Subcutaneous abdominal adipose tissue (tissue), 5 donors: ENCODE results near the gene ARSA.
A peak's percentile ranks its signal among the peaks of the same experiment; 100 is the strongest.

Experiments used
- H3K27ac ChIP-seq: one replicate; pipeline ENCODE4 v1.7.0; 2013; ENCODE audit warnings: low read depth, mild to moderate bottlenecking, inconsistent platforms, low read length, moderate library complexity
- H3K27me3 ChIP-seq, 5 donors: one replicate each; pipeline ENCODE4 v1.7.0; 2013; ENCODE audit warnings: low read length in 5 of 5, inconsistent platforms in 1 of 5; ENCODE audit not compliant: control insufficient read depth in 5 of 5, insufficient read depth in 4 of 5
- H3K36me3 ChIP-seq, 5 donors: one replicate each; pipeline ENCODE4 v1.7.0; 2013; ENCODE audit warnings: low read length in 5 of 5; ENCODE audit not compliant: control insufficient read depth in 5 of 5, insufficient read depth in 5 of 5
- H3K4me1 ChIP-seq, 5 donors: one replicate each; pipeline ENCODE4 v1.7.0; 2013; ENCODE audit warnings: low read length in 5 of 5, mild to moderate bottlenecking in 3 of 5, moderate library complexity in 1 of 5; ENCODE audit not compliant: control insufficient read depth in 5 of 5, insufficient read depth in 5 of 5
- H3K4me3 ChIP-seq, 5 donors: one replicate each; pipeline ENCODE4 v1.7.0; 2013; ENCODE audit warnings: low read length in 5 of 5, low read depth in 1 of 5
- H3K9ac ChIP-seq, 5 donors: one replicate each; pipeline ENCODE4 v1.7.0; 2013; ENCODE audit warnings: low read length in 5 of 5, mild to moderate bottlenecking in 4 of 5, moderate library complexity in 3 of 5
- H3K9me3 ChIP-seq, 5 donors: one replicate each; pipeline ENCODE4 v1.7.0; 2013; ENCODE audit warnings: low read length in 5 of 5; ENCODE audit not compliant: control insufficient read depth in 5 of 5
- donor health status: healthy.
- donor health status: healthy.
- donor health status: healthy.
- donor health status: healthy.
- donor health status: healthy.

Gene ARSA

GRCh38 chr22:50627642-50628542 is at the start of gene ARSA:
Gene ARSA (minus strand): TSS chr22:50628152. CDS start chr22:50627779, 373 bp downstream.
- H3K27ac ChIP-seq: peak within 1 kb of the TSS; percentile 75
- H3K4me1 ChIP-seq: peaks cover 4 to 40% (median 27%) of the 10 kb centered on the region in 5 donors
- H3K4me3 ChIP-seq: peak within 1 kb of the TSS; percentile 74 to 96 (median 93)
- H3K9ac ChIP-seq: peak within 1 kb of the TSS; percentile 84 to 96 (median 93)
- no peaks in the 10 kb centered on the region for H3K9me3 ChIP-seq
- peaks cover 0 to 21% (median 6%) of the 10 kb centered on the region in 5 donors for H3K36me3 ChIP-seq
- H3K27me3 ChIP-seq: no peaks in the 10 kb centered on the region

- Histone ChIP-seq H3K4me1 (peaks cover 0 to 55% (median 19%) of the 10 kb centered on the region in 5 donors), H3K9ac (peak overlapping the region in 1 of 5 donors; percentile 59), H3K27ac (peak overlapping the region; percentile 62), H3K27me3 (peaks cover 7 to 32% (median 26%) of the 10 kb centered on the region in 5 donors), H3K4me3 (peak overlapping the region in 4 of 5 donors; percentile 15 to 90 (median 78)), H3K9me3 (no peaks in the 10 kb centered on the region), H3K36me3 (peaks cover 0 to 40% (median 18%) of the 10 kb centered on the region in 5 donors)
These were observed 48.9 kb upstream of the ARSA start for GRCh38 chr22:50676661-50677492.

- Histone ChIP-seq H3K27me3 (peaks cover 7 to 35% (median 30%) of the 10 kb centered on the region in 5 donors), H3K4me1 (peaks cover 0 to 61% (median 19%) of the 10 kb centered on the region in 5 donors), H3K9ac (peak overlapping the region in 1 of 5 donors; percentile 21), H3K4me3 (peak overlapping the region; percentile 12 to 90 (median 81)), H3K27ac (peak overlapping the region; percentile 62), H3K9me3 (no peaks in the 10 kb centered on the region), H3K36me3 (peaks cover 0 to 40% (median 18%) of the 10 kb centered on the region in 5 donors)
These were observed 48.3 kb upstream of the ARSA start for GRCh38 chr22:50676180-50676636.

- no peaks in the 10 kb centered on the region for H3K9me3 ChIP-seq
- H3K4me1 ChIP-seq: peaks cover 0 to 67% (median 20%) of the 10 kb centered on the region in 5 donors
- H3K27me3 ChIP-seq: peaks cover 7 to 38% (median 30%) of the 10 kb centered on the region in 5 donors
- H3K27ac ChIP-seq: peak overlapping the region; percentile 62
- peak overlapping the region; percentile 12 to 90 (median 81) for H3K4me3 ChIP-seq
- H3K9ac ChIP-seq: peak overlapping the region in 1 of 5 donors; percentile 21
- H3K36me3 ChIP-seq: peaks cover 0 to 38% (median 18%) of the 10 kb centered on the region in 5 donors
These were observed 47.7 kb upstream of the ARSA start for GRCh38 chr22:50675553-50676179.

GRCh38 chr22:50674606-50675552 is 46.9 kb upstream of the ARSA start:
- Histone ChIP-seq H3K4me3 (peak overlapping the region; percentile 12 to 90 (median 81)), H3K27ac (peak overlapping the region; percentile 16), H3K9me3 (no peaks in the 10 kb centered on the region), H3K4me1 (peaks cover 2 to 70% (median 24%) of the 10 kb centered on the region in 5 donors), H3K9ac (peak overlapping the region in 1 of 5 donors; percentile 21), H3K27me3 (peaks cover 7 to 41% (median 30%) of the 10 kb centered on the region in 5 donors), H3K36me3 (peaks cover 0 to 38% (median 18%) of the 10 kb centered on the region in 5 donors)

GRCh38 chr22:50674130-50674500 is 46.2 kb upstream of the ARSA start:
- Histone ChIP-seq H3K27ac (no peak overlapping the region), H3K9ac (no peak overlapping the region), H3K4me3 (peak overlapping the region in 2 of 5 donors; percentile 73 to 90), H3K27me3 (peaks cover 7 to 41% (median 30%) of the 10 kb centered on the region in 5 donors), H3K36me3 (peaks cover 0 to 34% (median 15%) of the 10 kb centered on the region in 5 donors), H3K9me3 (no peaks in the 10 kb centered on the region), H3K4me1 (peaks cover 2 to 66% (median 24%) of the 10 kb centered on the region in 5 donors)

- peaks cover 0 to 27% (median 9%) of the 10 kb centered on the region in 5 donors for H3K36me3 ChIP-seq
- peak overlapping the region; percentile 86 for H3K27ac ChIP-seq
- H3K4me1 ChIP-seq: peaks cover 2 to 60% (median 24%) of the 10 kb centered on the region in 5 donors
- H3K9me3 ChIP-seq: no peaks in the 10 kb centered on the region
- peaks cover 7 to 41% (median 30%) of the 10 kb centered on the region in 5 donors for H3K27me3 ChIP-seq
- H3K4me3 ChIP-seq: peak overlapping the region; percentile 36 to 90 (median 73)
- peak overlapping the region in 3 of 5 donors; percentile 5 to 92 (median 58) for H3K9ac ChIP-seq
These were observed 45.5 kb upstream of the ARSA start for GRCh38 chr22:50673231-50674129.
